Pancreas (tissue), 10 donors: ENCODE results near the gene WDR3. TPM values are rescaled to one million over a fixed set of nuclear protein-coding genes. Genes with fewer than 3 reads are reported as not detected.

Experiments
- ATAC-seq, 4 donors: fragments of 200-7000 bp; cut with Tn5 transposase; one replicate each; pipeline versions ENCODE4 v1.8.0 to v1.9.1; 2020; ENCODE audit warnings: mild to moderate bottlenecking in 4 of 4, moderate library complexity in 4 of 4
- DNase-seq, 6 donors: peaks; one replicate each; pipeline ENCODE4 v3.0.0-alpha.2; 2020
- FAIRE-seq: peaks from 2 replicates; lab custom pipeline; 2012; peaks lifted over from hg19 to GRCh38; lab: Jason Lieb, UNC
- H3K27ac ChIP-seq, 4 donors: fragments of 200-600 bp; sonication (generic); 1 replicate in 3 of 4; 2 replicates in 1 of 4; pipeline versions ENCODE4 v1.5.0 to v1.8.0; 2020
- H3K27me3 ChIP-seq, 4 donors: fragments of 200-600 bp; one replicate each; pipeline ENCODE4 v1.8.0; 2021
- H3K36me3 ChIP-seq, 3 donors: fragments of 200-600 bp; sonication (generic) in 1 of 3; one replicate each; pipeline versions ENCODE4 v1.5.0 to v1.8.0; 2020 to 2021
- H3K4me1 ChIP-seq, 3 donors: fragments of 200-600 bp; one replicate each; pipeline ENCODE4 v1.8.0; 2021
- H3K4me3 ChIP-seq, 4 donors: fragments of 200-600 bp; sonication (generic) in 2 of 4; one replicate each; pipeline versions ENCODE4 v1.5.0 to v1.8.0; 2020 to 2021
- H3K9me3 ChIP-seq, 4 donors: fragments of 200-600 bp; one replicate each; pipeline ENCODE4 v1.8.0; 2021
- CTCF ChIP-seq, 4 donors: fragments of 200-600 bp; sonication (generic) in 3 of 4; IDR thresholded peaks; one replicate each; pipeline versions ENCODE4 v1.5.0 to v1.8.0; 2021; ENCODE audit warnings: antibody characterized with exemption in 4 of 4
- WGBS, 2 donors: extraction: QIAGEN DNeasy Blood & Tissue Kit; methylation state at CpG; one replicate each; pipeline ENCODE4 v1.1.7; 2013; 5-methylcytosine and 5-hydroxymethylcytosine counted together
- intact Hi-C, 3 donors: fragments of 100-400 bp; cut with DNase I; formaldehyde crosslinking; loops; one replicate each; pipeline versions ENCODE4 v1.11.1 to v1.14.2; 2022
- polyA plus RNA-seq, 2 donors: library from polyadenylated mRNA; stranded (reverse); fragments of 200-250 nt; gene quantifications; one replicate each; pipeline ENCODE4 v1.2.3, GENCODE V29; 2013
- total RNA-seq, 6 donors: library from RNA; stranded (reverse); fragmentation: NEBNext Ultra II Directional in 4 of 6; extraction: Animal tissue kit (Norgen Biotek cat#: 25700) in 4 of 6; gene quantifications; one replicate each; pipeline versions ENCODE4 v1.2.1 to v1.2.4, GENCODE V29; 2021 to 2023
- donor health status: healthy with polysubstance abuse.
- donor health status: DM: no; HTN: no; CAD: no; lungs with moderate emphysema.
- donor health status: DM: no; HTN: no; CAD: no.
- donor health status: control.
- donor health status: control.
- donor health status: Bipolar disorder and iron deficiency.
- donor health status: DM: yes; HTN: yes; CAD: no.
- donor health status: DM: no; HTN: no; CAD: no.
- donor health status: DM: no; HTN: no; CAD: no.
- donor health status: DM: yes; HTN: yes; CAD: no.

WDR3 gene
- total and polyA plus RNA-seq, 8 donors, result 1.5 to 18.8 (median 12.3) TPM

DNA sequence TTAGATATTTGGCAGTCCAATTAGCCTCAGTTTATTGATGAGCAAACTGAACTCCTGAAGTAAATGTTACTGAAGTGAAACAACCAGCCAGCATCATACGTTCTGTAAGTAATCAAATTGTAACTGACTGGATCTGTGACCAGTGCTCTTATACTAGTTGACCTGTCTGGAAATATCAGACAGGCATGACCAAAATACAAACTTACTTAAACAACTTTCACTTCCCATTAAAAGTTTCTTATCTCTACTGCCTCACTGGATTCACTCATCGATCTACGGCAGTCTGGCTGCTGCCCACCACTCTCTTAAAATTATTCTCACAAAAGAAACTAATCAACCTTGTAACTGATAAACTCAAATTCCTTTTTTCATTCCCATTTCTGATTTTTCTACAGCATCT is 56.4 kb downstream of the WDR3 start:
- no peak overlapping the region for H3K4me3 ChIP-seq
- WGBS, 2 donors, result 68 to 96% methylated on average over 3 of the region's 3 CpGs
- no peaks in the 10 kb centered on the region for H3K4me1 ChIP-seq
- no peak for TF ChIP-seq CTCF (IDR thresholded peaks at IDR 0.05)
- no peak for FAIRE-seq
- intact Hi-C loops, result no loop called here
- DNase-seq, result no peak
- H3K9me3 ChIP-seq, result no peaks in the 10 kb centered on the region
- no peaks in the 10 kb centered on the region for H3K27me3 ChIP-seq
- H3K36me3 ChIP-seq, result no peaks in the 10 kb centered on the region
- H3K27ac ChIP-seq, result no peak overlapping the region
- no peak for ATAC-seq

GRCh38 chr1:118004312-118004711 is 74.8 kb downstream of the WDR3 start:
- FAIRE-seq, result no peak
- TF ChIP-seq CTCF (IDR thresholded peaks at IDR 0.05), result no peak
- Histone ChIP-seq H3K36me3 (no peaks in the 10 kb centered on the region), H3K9me3 (no peaks in the 10 kb centered on the region), H3K4me3 (no peak overlapping the region), H3K27me3 (no peaks in the 10 kb centered on the region), H3K27ac (no peak overlapping the region), H3K4me1 (no peaks in the 10 kb centered on the region)
- intact Hi-C loops, result no loop called here
- ATAC-seq, result no peak
- 56 to 77% methylated on average over 5 of the region's 5 CpGs for WGBS, 2 donors
- DNase-seq, result no peak

DNA sequence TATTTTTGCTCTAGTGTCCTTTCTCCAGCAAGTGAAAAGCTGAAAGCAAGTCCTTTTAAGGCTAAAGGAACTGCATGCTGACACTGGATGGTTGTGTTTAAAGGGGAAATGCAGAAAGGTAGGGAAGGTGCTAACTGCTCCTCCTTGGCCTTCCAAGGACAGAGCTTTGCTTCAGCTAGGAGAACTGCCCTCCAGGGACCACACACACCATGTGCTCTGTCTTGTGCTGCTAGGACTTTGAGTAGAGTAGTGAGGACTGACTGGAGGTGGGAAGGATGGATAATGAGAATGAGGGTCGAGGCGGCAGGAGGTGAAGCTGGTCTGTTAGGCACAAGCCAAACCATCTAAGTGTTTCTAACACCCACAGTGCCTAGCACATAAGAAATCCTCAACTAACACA is 77.9 kb downstream of the WDR3 start:
- DNase-seq, result no peak
- no peak for FAIRE-seq
- no peak for TF ChIP-seq CTCF (IDR thresholded peaks at IDR 0.05)
- Histone ChIP-seq H3K4me3 (no peak overlapping the region), H3K36me3 (no peaks in the 10 kb centered on the region), H3K4me1 (no peaks in the 10 kb centered on the region), H3K27ac (no peak overlapping the region), H3K9me3 (no peaks in the 10 kb centered on the region), H3K27me3 (no peaks in the 10 kb centered on the region)
- intact Hi-C loops, result no loop called here
- WGBS, 2 donors, result 63 to 85% methylated on average over 2 of the region's 2 CpGs
- ATAC-seq, result no peak

DNA sequence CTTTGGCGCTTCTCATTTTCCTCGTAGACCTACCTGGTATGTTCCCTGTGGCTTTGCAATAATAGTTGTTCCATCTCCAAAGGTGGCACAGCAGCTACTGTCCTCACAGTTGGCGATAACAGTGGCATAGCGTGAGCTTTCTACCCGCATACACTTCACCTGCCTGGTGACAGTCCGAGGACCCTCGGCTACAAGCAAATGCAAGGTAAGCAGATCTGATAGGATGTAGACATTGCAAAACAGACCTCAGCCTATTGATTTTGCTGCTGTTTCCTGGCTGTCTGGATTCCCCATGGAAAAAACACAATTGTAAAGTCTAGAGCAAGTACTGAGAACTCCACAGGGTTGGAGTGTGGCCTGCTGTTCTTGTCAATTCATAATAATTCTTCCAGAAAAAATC is 78.5 kb downstream of the WDR3 start:
- 80 to 81% methylated on average over 7 of the region's 7 CpGs for WGBS, 2 donors
- Histone ChIP-seq H3K4me3 (no peak overlapping the region), H3K9me3 (no peaks in the 10 kb centered on the region), H3K27ac (no peak overlapping the region), H3K4me1 (no peaks in the 10 kb centered on the region), H3K27me3 (no peaks in the 10 kb centered on the region), H3K36me3 (no peaks in the 10 kb centered on the region)
- FAIRE-seq (no peak), ATAC-seq (no peak), DNase-seq (no peak)
- TF ChIP-seq CTCF (IDR thresholded peaks at IDR 0.05), result no peak
- intact Hi-C loops, result no loop called here

- ATAC-seq (no peak), FAIRE-seq (no peak), DNase-seq (no peak)
- no peaks in the 10 kb centered on the region for H3K9me3 ChIP-seq
- intact Hi-C loops, result no loop called here
- no peak for TF ChIP-seq CTCF (IDR thresholded peaks at IDR 0.05)
- no peaks in the 10 kb centered on the region for H3K4me1 ChIP-seq
- H3K27me3 ChIP-seq, result no peaks in the 10 kb centered on the region
- no peaks in the 10 kb centered on the region for H3K36me3 ChIP-seq
- WGBS, 2 donors, result 92 to 96% methylated on average over 6 of the region's 6 CpGs
- H3K27ac ChIP-seq, result no peak overlapping the region
- no peak overlapping the region for H3K4me3 ChIP-seq
Measured at GRCh38 chr1:118012515-118013124, 83.1 kb downstream of the WDR3 start.
